K562 (cell line): ENCODE data around the gene UGT1A9. TPM values are rescaled to one million over a fixed set of nuclear protein-coding genes. Genes with fewer than 3 reads are reported as not detected.

ENCODE experiments used
- DEAF1 ChIP-seq: fragments of 450-650 bp; formaldehyde crosslinking; IDR thresholded peaks from 2 replicates; pipeline ENCODE4 v1.4.0; 2020; ENCODE audit warnings: mild to moderate bottlenecking, moderate library complexity
- FOXJ2 ChIP-seq: fragments of 200-800 bp; sonication (Bioruptor generic); IDR thresholded peaks from 2 replicates; pipeline ENCODE4 v1.6.1; 2016; ENCODE audit warnings: missing genetic modification characterization, missing compliant biosample characterization
- MYNN ChIP-seq, 2 experiments: sonication (generic); formaldehyde crosslinking in 1 of 2; IDR thresholded peaks; 2 replicates each; pipeline versions ENCODE4 v1.5.0 to v1.6.1; 2016 to 2020; ENCODE audit warnings: antibody characterized with exemption in 1 of 2, missing genetic modification reagents in 1 of 2
- ZBTB33 ChIP-seq: sonication (generic); formaldehyde crosslinking; IDR thresholded peaks from 2 replicates; pipeline ENCODE4 v1.8.1; 2023; ENCODE audit warnings: mild to moderate bottlenecking, missing genetic modification reagents
- ZBTB9 ChIP-seq: fragments of 450-650 bp; formaldehyde crosslinking; IDR thresholded peaks from 2 replicates; pipeline ENCODE4 v1.4.0; 2020; ENCODE audit warnings: mild to moderate bottlenecking, moderate library complexity
- ZNF707 ChIP-seq: fragments of 250-450 bp; sonication (Bioruptor Pico); conservative IDR thresholded peaks from 2 replicates; pipeline ENCODE4 v1.8.0; 2022; ENCODE audit warnings: inconsistent platforms, mild to moderate bottlenecking, moderate library complexity
- polyA plus RNA-seq, 8 experiments: library from polyadenylated mRNA; depleted of rRNA in 4 of 8; stranded (reverse) in 5 of 8; unstranded in 3 of 8; fragments of >200 nt; fragmentation: Nextera tagmentation in 2 of 8; fragmentation: Illumina TruSeq in 1 of 8; extraction: Ambion mirVana in 2 of 8; extraction: Trizol in 1 of 8; gene quantifications; 2 replicates each; pipeline versions ENCODE4 v1.2.1 to v1.2.3, GENCODE V29; 2011 to 2014; ENCODE audit warnings: inconsistent platforms in 1 of 8, missing spikeins in 1 of 8
- total RNA-seq, 7 experiments: library from RNA; depleted of rRNA in 6 of 7; stranded (reverse); fragments of >200 nt in 6 of 7; fragmentation: Illumina TruSeq in 2 of 7; extraction: Trizol in 2 of 7; gene quantifications; 2 replicates each; pipeline versions ENCODE4 v1.2.1 to v1.2.3, GENCODE V29; 2011 to 2021; ENCODE audit warnings: low replicate concordance in 1 of 7

The UGT1A9 gene
- total and polyA plus RNA-seq, 9 of the 15 experiments (the other 6 are each of a cell fraction or from before 2014, with no cell fraction given), result 0.09 TPM; not detected in 8

GRCh38 chr2:233651430-233651829 lies 20.3 kb upstream of the UGT1A9 start (continued):
- TF ChIP-seq ZBTB9 (CRISPR knock-in tag) (no peak), FOXJ2 (tag) (no peak), ZNF707 (CRISPR knock-in tag) (no peak), DEAF1 (CRISPR knock-in tag) (no peak), MYNN (IDR thresholded peaks at IDR 0.05) (no peak), MYNN (CRISPR knock-in tag; IDR thresholded peaks at IDR 0.05) (no peak), ZBTB33 (CRISPR knock-in tag) (no peak)
